22Rv1 (cell line): ENCODE measurements around the gene UCP2.

ENCODE experiments used
- CTCF ChIP-seq: fragments of 450-650 bp; IDR thresholded peaks from 2 replicates; pipeline ENCODE4 v1.5.1; 2017; ENCODE audit warnings: mild to moderate bottlenecking
- ZFX ChIP-seq: fragments of 450-650 bp; IDR thresholded peaks from 2 replicates; pipeline ENCODE4 v1.6.1; 2017; ENCODE audit warnings: antibody characterized with exemption, borderline replicate concordance

GRCh38 chr11:73965076-73965763 is 17.4 kb downstream of the UCP2 start:
- no peak for TF ChIP-seq CTCF
- no peak for TF ChIP-seq ZFX
